Uterus (tissue), 4 donors: ENCODE measurements around the gene SERAC1. TPM values are rescaled to one million over a fixed set of nuclear protein-coding genes. Genes with fewer than 3 reads are reported as not detected.

Experiments
- DNase-seq, 2 donors: peaks; one replicate each; pipeline ENCODE4 v3.0.0-alpha.2; 2019 to 2020
- H3K27ac ChIP-seq, 2 donors: fragments of 200-600 bp; sonication (generic); 1 replicate in 1 of 2; 2 replicates in 1 of 2; pipeline ENCODE4 v1.5.1; 2016 to 2018
- H3K27me3 ChIP-seq, 2 donors: fragments of 200-600 bp; sonication (generic); one replicate each; pipeline ENCODE4 v1.5.1; 2018 to 2019; ENCODE audit warnings: control low read depth in 1 of 2
- H3K36me3 ChIP-seq, 2 donors: fragments of 200-600 bp; sonication (generic); one replicate each; pipeline ENCODE4 v1.5.1; 2019; ENCODE audit warnings: control low read depth in 1 of 2
- H3K4me1 ChIP-seq, 2 donors: fragments of 200-600 bp; sonication (generic); one replicate each; pipeline ENCODE4 v1.5.1; 2018 to 2019; ENCODE audit warnings: control low read depth in 1 of 2
- H3K4me3 ChIP-seq, 2 donors: fragments of 200-600 bp; sonication (generic); 1 replicate in 1 of 2; 2 replicates in 1 of 2; pipeline ENCODE4 v1.5.1; 2018 to 2019; ENCODE audit warnings: mild to moderate bottlenecking in 1 of 2
- H3K9me3 ChIP-seq, 2 donors: fragments of 200-600 bp; sonication (generic); one replicate each; pipeline ENCODE4 v1.5.1; 2019; ENCODE audit warnings: control low read depth in 1 of 2
- CTCF ChIP-seq, 4 experiments: fragments of 200-600 bp in 2 of 4; fragments of 450-650 bp in 2 of 4; sonication (generic) in 2 of 4; IDR thresholded peaks; one replicate each; pipeline ENCODE4 v1.5.1; 2016 to 2019; ENCODE audit warnings: antibody characterized with exemption in 4 of 4, mild to moderate bottlenecking in 2 of 4, moderate library complexity in 1 of 4
- POLR2A ChIP-seq, 2 donors: fragments of 450-650 bp; IDR thresholded peaks; one replicate each; pipeline ENCODE4 v1.6.1; 2016; ENCODE audit warnings: antibody characterized with exemption in 2 of 2, mild to moderate bottlenecking in 1 of 2, moderate library complexity in 1 of 2
- intact Hi-C: fragments of 100-400 bp; cut with DNase I; formaldehyde crosslinking; loops from one replicate; pipeline ENCODE4 v1.15.1; 2023; ENCODE audit warnings: low total_unique reads
- total RNA-seq, 4 donors: library from RNA; depleted of rRNA in 3 of 4; stranded (reverse); fragments of >200 nt in 3 of 4; gene quantifications; one replicate each; pipeline versions ENCODE4 v1.1.0 to v1.2.4, GENCODE V29; 2014 to 2023
- donor health status: DM: yes; HTN: yes; CAD: no.

Gene SERAC1
- total RNA-seq, 4 donors from 2014 or later: 3.3 to 9.7 (median 8.9) TPM

- Histone ChIP-seq H3K9me3 (no peaks in the 10 kb centered on the region), H3K4me3 (no peak overlapping the region), H3K36me3 (no peaks in the 10 kb centered on the region), H3K27me3 (no peaks in the 10 kb centered on the region), H3K4me1 (no peaks in the 10 kb centered on the region), H3K27ac (no peak overlapping the region)
- intact Hi-C loops: no loop called here
- no peak for DNase-seq
- TF ChIP-seq CTCF (IDR thresholded peaks at IDR 0.05) (no peak), POLR2A (IDR thresholded peaks at IDR 0.05) (no peak)
Measured at GRCh38 chr6:158161566-158162254, 6.4 kb downstream of the SERAC1 start.

DNA sequence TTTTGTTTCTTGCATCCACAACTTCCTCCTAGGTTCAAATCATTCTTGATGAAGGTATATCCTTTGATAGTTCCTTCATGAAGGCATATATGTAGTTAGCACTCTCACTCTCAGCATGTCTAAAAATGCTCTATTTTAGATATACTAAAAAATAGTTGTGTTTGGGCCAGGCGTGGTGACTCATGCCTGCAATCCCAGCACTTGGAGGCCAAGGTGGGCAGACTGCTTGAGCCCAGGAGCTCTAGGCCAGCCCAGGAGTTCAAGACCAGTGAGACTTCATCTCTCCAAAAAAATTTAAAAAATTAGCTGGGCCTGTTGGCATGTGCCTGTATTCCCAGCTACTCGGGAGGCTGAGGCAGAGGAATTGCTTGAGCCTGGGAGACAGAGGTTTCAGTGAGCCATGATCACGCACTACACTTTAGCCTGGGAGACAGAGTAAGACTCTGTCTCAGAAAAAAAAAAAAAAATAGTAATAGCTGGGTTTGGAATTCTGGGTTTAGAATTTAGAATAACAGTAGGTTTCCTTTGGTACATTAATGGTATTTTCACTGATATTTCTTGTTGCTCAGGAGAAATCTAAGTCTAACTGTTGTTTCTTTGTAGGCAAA, 7.0 kb downstream of the SERAC1 start:
- no peak for DNase-seq
- Histone ChIP-seq H3K27ac (no peak overlapping the region), H3K4me1 (no peaks in the 10 kb centered on the region), H3K4me3 (no peak overlapping the region), H3K27me3 (no peaks in the 10 kb centered on the region), H3K9me3 (no peaks in the 10 kb centered on the region), H3K36me3 (no peaks in the 10 kb centered on the region)
- intact Hi-C loops: no loop called here
- TF ChIP-seq POLR2A (IDR thresholded peaks at IDR 0.05) (no peak), CTCF (IDR thresholded peaks at IDR 0.05) (no peak)

GRCh38 chr6:158158748-158159147, 9.3 kb downstream of the SERAC1 start:
- intact Hi-C loops: no loop called here
- H3K36me3 ChIP-seq: no peaks in the 10 kb centered on the region
- no peak overlapping the region for H3K27ac ChIP-seq
- no peaks in the 10 kb centered on the region for H3K4me1 ChIP-seq
- H3K27me3 ChIP-seq: no peaks in the 10 kb centered on the region
- H3K4me3 ChIP-seq: no peak overlapping the region
- TF ChIP-seq POLR2A (IDR thresholded peaks at IDR 0.05) (no peak), CTCF (IDR thresholded peaks at IDR 0.05) (no peak)
- H3K9me3 ChIP-seq: no peaks in the 10 kb centered on the region
- no peak for DNase-seq

- Histone ChIP-seq H3K4me1 (no peaks in the 10 kb centered on the region), H3K27me3 (no peaks in the 10 kb centered on the region), H3K9me3 (no peaks in the 10 kb centered on the region), H3K27ac (no peak overlapping the region), H3K36me3 (no peaks in the 10 kb centered on the region), H3K4me3 (no peak overlapping the region)
- no peak for DNase-seq
- TF ChIP-seq POLR2A (IDR thresholded peaks at IDR 0.05) (no peak), CTCF (IDR thresholded peaks at IDR 0.05) (no peak)
- intact Hi-C loops: no loop called here
Measured at GRCh38 chr6:158158123-158158522, 9.9 kb downstream of the SERAC1 start.

GRCh38 chr6:158157064-158157764, 10.8 kb downstream of the SERAC1 start:
- no peak for DNase-seq
- H3K4me1 ChIP-seq: no peaks in the 10 kb centered on the region
- no peaks in the 10 kb centered on the region for H3K36me3 ChIP-seq
- H3K4me3 ChIP-seq: no peak overlapping the region
- H3K9me3 ChIP-seq: no peaks in the 10 kb centered on the region
- no peaks in the 10 kb centered on the region for H3K27me3 ChIP-seq
- intact Hi-C loops: no loop called here
- TF ChIP-seq POLR2A (IDR thresholded peaks at IDR 0.05) (no peak), CTCF (IDR thresholded peaks at IDR 0.05) (no peak)
- H3K27ac ChIP-seq: no peak overlapping the region
